Activated T-cell treated with anti-CD3 and anti-CD28 coated beads for 48 hours (primary cell): ENCODE measurements around the gene CLEC20A.

ENCODE experiments used
- DNase-seq: peaks from one replicate; pipeline ENCODE4 v3.0.0-alpha.2; 2020; ENCODE audit warnings: low read depth

The CLEC20A gene

DNA sequence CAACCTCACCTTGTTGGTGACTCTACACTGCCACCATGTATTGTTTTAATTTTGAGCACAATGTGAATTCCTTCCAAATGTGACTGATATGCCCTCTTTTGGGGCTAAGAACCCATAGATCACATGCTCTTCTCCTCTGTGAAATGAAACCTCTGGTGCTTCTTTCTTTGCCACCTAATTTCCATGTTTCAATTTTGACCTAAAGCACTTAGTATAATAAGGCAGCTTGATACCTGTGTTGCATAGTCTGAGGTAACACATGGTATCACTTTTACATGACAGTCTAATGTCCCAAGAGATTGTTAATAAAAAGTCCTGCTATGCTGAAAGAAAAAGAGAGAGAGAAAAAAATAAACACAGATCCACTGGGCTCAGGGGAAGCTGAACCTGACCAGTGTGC is 24.2 kb downstream of the CLEC20A start:
- no peak for DNase-seq

- no peak for DNase-seq
Observed at GRCh38 chr1:178470411-178470960, 26.3 kb downstream of the CLEC20A start.

DNA sequence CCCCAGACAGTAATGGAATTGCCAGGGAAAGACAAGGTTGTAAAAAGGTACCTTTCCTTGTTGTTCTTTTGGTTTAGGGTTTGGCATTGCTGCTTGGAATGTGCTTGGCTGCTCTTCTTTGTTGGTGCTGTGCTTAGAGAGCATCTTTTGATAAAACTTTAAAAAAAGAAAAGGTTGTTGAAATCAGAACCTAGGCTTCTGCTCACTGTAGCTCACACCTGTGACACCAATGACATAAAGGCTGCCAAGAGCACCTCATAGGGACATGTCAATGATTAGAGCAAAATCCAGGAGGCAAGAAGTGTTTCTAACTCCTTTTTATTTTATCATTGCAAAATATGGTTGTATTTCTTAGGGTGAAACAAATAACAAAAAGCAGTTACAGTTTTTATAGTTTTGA is 28.9 kb downstream of the CLEC20A start:
- no peak for DNase-seq

- no peak for DNase-seq
Observed at GRCh38 chr1:178465011-178465410, 31.8 kb downstream of the CLEC20A start.

- no peak for DNase-seq
Observed at GRCh38 chr1:178464566-178464965, 32.2 kb downstream of the CLEC20A start.

- DNase-seq = no peak
Observed at GRCh38 chr1:178464141-178464540, 32.6 kb downstream of the CLEC20A start.

DNA sequence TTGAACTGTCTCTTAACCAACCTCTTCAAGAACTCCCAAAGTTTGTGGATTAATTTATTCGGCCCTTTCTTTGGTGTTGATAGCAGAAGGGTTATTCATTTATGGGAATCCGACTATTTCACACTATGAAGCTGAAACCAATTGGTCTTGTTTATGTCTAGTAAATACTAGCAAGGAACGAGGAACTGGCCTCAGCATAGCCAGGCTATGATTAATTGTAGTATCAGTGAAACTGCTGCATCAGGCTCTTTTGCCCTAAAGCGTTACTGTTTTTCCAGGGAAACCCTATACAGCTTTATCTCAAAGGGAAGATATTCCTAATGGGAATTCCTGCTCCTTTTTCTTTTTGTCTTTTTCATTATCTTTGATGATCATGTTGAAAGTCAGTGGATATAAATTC is 35.1 kb downstream of the CLEC20A start:
- DNase-seq = no peak

DNA sequence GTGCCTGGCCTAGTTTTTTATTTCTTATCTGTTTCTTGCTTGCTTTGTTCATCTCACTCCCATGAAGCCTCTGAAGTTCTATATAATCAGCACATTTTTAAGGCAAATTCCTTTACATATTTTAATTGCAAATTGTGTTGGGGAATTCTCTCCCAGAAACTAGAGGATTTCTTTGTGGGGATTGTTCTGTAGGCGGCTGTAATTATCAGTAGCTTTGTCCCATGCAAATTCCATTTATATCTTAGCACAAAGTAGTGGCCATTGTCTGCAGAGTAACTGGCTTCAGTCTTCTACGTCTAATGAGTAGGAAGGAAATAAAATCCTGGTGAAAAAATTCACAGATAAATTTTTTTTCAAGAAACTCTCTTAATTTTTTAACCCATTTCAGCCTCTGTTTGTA is 35.7 kb downstream of the CLEC20A start:
- DNase-seq = no peak

DNA sequence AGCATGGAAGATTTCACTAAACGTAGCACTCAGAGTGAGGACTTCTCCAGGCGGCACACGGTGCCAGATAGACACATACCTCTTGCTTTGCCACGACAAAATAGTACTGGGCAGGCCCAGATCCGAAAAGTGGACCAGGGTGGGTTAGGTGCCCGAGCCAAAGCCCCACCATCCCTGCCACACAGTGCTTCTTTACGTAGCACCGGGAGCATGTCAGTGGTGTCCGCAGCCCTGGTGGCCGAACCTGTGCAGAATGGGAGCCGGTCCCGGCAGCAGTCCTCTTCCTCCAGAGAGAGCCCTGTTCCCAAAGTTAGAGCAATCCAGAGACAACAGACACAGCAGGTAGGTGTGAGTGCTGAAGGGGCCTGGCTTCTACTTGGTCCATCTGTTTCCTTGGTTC is 38.6 kb downstream of the CLEC20A start:
- DNase-seq = no peak

- DNase-seq = no peak
Observed at GRCh38 chr1:178457651-178458050, 39.1 kb downstream of the CLEC20A start.

DNA sequence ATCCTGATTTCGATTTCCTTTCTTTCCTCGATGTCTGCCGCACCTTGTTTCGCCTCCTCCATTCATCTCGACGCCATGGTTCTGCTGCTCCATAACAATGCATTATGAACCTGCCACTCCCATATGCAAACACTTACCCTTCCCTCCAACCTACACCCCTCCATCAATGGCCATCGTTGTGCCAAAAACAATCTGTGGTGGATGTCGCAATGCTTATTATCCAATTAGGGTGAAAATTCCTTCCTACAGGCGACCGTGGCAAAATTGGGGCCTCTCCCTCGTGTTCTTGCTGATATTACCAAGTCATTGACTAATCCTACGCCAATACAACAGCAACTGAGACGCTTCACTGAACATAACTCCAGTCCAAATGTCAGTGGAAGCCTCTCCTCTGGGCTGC is 40.3 kb downstream of the CLEC20A start:
- DNase-seq = no peak

GRCh38 chr1:178452013-178452412 is 44.8 kb downstream of the CLEC20A start:
- no peak for DNase-seq

DNA sequence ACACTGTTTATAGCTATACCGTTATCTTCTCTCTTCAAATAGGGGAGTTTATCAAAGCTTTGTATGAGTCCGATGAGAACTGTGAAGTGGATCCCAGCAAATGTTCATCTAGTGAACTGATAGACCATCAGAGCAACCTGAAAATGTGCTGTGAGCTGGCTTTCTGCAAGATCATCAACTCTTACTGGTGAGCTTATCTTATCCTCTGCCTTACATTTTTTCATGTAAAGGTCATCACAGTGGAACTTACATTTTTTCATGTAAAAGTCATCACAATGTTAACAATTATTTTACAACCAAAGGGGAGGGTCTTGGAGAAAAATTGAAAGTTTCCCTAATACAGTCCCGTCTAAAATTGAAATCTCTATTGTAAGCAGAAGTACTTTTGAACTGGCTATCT is 45.2 kb downstream of the CLEC20A start:
- no peak for DNase-seq

- no peak for DNase-seq
Observed at GRCh38 chr1:178450871-178451270, 45.9 kb downstream of the CLEC20A start.

- no peak for DNase-seq
Observed at GRCh38 chr1:178442925-178443324, 53.8 kb downstream of the CLEC20A start.

- no peak for DNase-seq
Observed at GRCh38 chr1:178438432-178438831, 58.3 kb downstream of the CLEC20A start.

DNA sequence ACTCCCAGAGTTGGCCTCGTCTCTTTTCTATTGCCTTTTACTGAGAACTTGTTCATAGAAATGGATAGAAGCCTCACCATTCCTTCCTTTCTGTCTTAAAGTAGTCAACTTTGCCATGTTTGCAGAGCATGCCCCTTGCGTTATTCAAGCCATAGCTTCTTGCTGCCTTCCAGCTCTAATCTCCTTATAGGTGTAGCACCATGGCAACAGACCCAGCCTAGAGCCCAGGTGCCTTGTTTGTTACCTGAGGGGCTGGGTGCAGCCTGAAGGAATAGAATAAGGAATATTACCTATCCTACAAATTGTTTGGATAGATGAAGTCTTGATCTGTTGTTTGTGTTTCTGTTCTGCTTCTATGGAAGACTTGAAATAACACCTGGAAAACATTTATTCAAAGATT is 59.9 kb downstream of the CLEC20A start:
- no peak for DNase-seq

- DNase-seq = no peak
Observed at GRCh38 chr1:178434899-178435435, 61.8 kb downstream of the CLEC20A start.

GRCh38 chr1:178434360-178434759 is 62.4 kb downstream of the CLEC20A start:
- DNase-seq = no peak
